Measurements from ENCODE around the gene RYR1.

RYR1 gene

GRCh38 chr19:38391911-38392464, 41.5 kb upstream of the RYR1 start:
- TF ChIP-seq CTCF (conservative IDR thresholded peaks at IDR 0.05; ENCODE audit: low read length) = no peak
- no peak for DNase-seq (ENCODE audit: low read depth)
- no peak overlapping the region for H3K4me3 ChIP-seq (ENCODE audit: low read length)

GRCh38 chr19:38392707-38393308, 40.7 kb upstream of the RYR1 start:
- TF ChIP-seq CTCF (conservative IDR thresholded peaks at IDR 0.05; ENCODE audit: low read length) = no peak
- DNase-seq (ENCODE audit: low read depth) = no peak

GRCh38 chr19:38394488-38394887, 39.0 kb upstream of the RYR1 start:
- TF ChIP-seq CTCF (conservative IDR thresholded peaks at IDR 0.05; ENCODE audit: low read length) = no peak

More at GRCh38 chr19:38392707-38393308, 40.7 kb upstream of the RYR1 start:
- H3K4me3 ChIP-seq (ENCODE audit: low read length) = no peak overlapping the region

GRCh38 chr19:38395381-38396114, 37.9 kb upstream of the RYR1 start:
- H3K4me3 ChIP-seq (ENCODE audit: low read length) = no peak overlapping the region
- TF ChIP-seq CTCF (conservative IDR thresholded peaks at IDR 0.05; ENCODE audit: low read length) = no peak
- no peak for DNase-seq (ENCODE audit: low read depth)

More at GRCh38 chr19:38394488-38394887, 39.0 kb upstream of the RYR1 start:
- no peak for DNase-seq (ENCODE audit: low read depth)
- H3K4me3 ChIP-seq (ENCODE audit: low read length) = no peak overlapping the region

GRCh38 chr19:38399081-38399480, 34.4 kb upstream of the RYR1 start:
- no peak overlapping the region for H3K4me3 ChIP-seq (ENCODE audit: low read length)
- TF ChIP-seq CTCF (conservative IDR thresholded peaks at IDR 0.05; ENCODE audit: low read length) = no peak
- DNase-seq (ENCODE audit: low read depth) = no peak

GRCh38 chr19:38399537-38399936, 34.0 kb upstream of the RYR1 start:
- H3K4me3 ChIP-seq (ENCODE audit: low read length) = no peak overlapping the region
- no peak for DNase-seq (ENCODE audit: low read depth)
- no peak for TF ChIP-seq CTCF (conservative IDR thresholded peaks at IDR 0.05; ENCODE audit: low read length)

- no peak for TF ChIP-seq CTCF (conservative IDR thresholded peaks at IDR 0.05; ENCODE audit: low read length)
Measured at GRCh38 chr19:38400361-38400760, 33.1 kb upstream of the RYR1 start.

More at GRCh38 chr19:38400361-38400760, 33.1 kb upstream of the RYR1 start:
- no peak for DNase-seq (ENCODE audit: low read depth)
- H3K4me3 ChIP-seq (ENCODE audit: low read length) = no peak overlapping the region
